ENCODE data around the gene PSEN1. TPM values are rescaled to one million over a fixed set of nuclear protein-coding genes. Genes with fewer than 3 reads are reported as not detected.

The PSEN1 gene
- total and polyA plus RNA-seq, 2 of the 8 experiments (the other 6 are each of a cell fraction or from before 2014, with no cell fraction given) = 10.1 to 38.7 TPM

DNA sequence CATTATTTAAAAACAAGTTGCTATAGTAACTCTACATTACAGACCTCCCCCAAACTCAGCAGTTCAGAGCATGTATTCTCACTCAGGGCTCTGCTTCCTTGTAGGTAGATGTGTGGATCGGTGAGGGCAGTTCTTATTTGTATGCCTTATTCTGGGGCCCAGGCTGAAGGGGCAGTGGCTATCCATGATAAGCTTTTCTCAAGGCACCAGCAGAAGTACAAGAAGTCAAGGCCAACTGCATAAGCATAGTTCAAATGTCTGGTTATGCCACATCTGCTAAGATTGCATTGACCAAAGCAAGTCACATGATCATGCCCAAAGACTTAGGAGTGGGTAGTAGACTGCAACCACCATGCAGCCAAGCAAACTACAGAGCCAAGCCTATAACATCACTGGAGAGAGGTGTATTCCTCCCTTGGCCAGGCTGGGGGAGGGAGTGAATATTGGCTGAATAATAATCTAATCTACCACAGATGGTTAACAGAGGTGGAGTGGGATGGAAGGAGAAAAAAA, 4.6 kb downstream of the PSEN1 start:
- no peak overlapping the region for H2BK120ac ChIP-seq (replicated peaks; ENCODE audit: low read depth, low read length)
- H3K4me1 ChIP-seq (replicated peaks in 1 of 4; ENCODE audit: control insufficient read depth in 3 of 4, insufficient read depth in 4 of 4, low read length in 3 of 4) = peaks cover 0 to 7% (median under 1%) of the 10 kb centered on the region in 4 experiments; a peak in 3 of 7 replicates
- peaks cover 9% of the 10 kb centered on the region for H3K23me2 ChIP-seq (ENCODE audit: low read depth, low read length)
- no peak overlapping the region for H4K5ac ChIP-seq (ENCODE audit: insufficient read length, low read depth, low read length)
- TF ChIP-seq GTF2F1 (IDR thresholded peaks at IDR 0.05; ENCODE audit: borderline replicate concordance, low read depth, low read length) (no peak), BCL11A (IDR thresholded peaks at IDR 0.05; ENCODE audit: low read depth in 2 of 2, low read length in 2 of 2) (no peak), SP2 (IDR thresholded peaks at IDR 0.05; ENCODE audit: low read length) (no peak)
- H3K27me3 ChIP-seq (replicated peaks in 1 of 4; ENCODE audit: control insufficient read depth in 3 of 4, extremely low read depth in 1 of 4, insufficient read depth in 3 of 4, low read length in 3 of 4) = no peaks in the 10 kb centered on the region
- no peak overlapping the region for H2BK5ac ChIP-seq (ENCODE audit: low read depth, low read length)
- DNase-seq (ENCODE audit: low read depth in 1 of 2, low spot score in 2 of 2) (no peak), FAIRE-seq (no peak)
- no peak overlapping the region for H3K18ac ChIP-seq (ENCODE audit: extremely low read depth, low read length)
- no peak overlapping the region for H2BK12ac ChIP-seq (ENCODE audit: low read depth, low read length)
- H3K14ac ChIP-seq (ENCODE audit: insufficient read length) = no peak overlapping the region
- no peak overlapping the region for H4K8ac ChIP-seq (ENCODE audit: extremely low read depth, insufficient read depth, low read length)
- peaks cover 10% of the 10 kb centered on the region for H3K79me1 ChIP-seq (ENCODE audit: low read depth, low read length)
- no peak overlapping the region for H3K4me3 ChIP-seq (ENCODE audit: extremely low read depth in 1 of 4, insufficient read depth in 2 of 4, low read depth in 3 of 4, low read length in 4 of 4)
- no peak overlapping the region for H4K91ac ChIP-seq (replicated peaks; ENCODE audit: insufficient read length, low read length)
- peaks cover 0 to 67% of the 10 kb centered on the region in 2 experiments; a peak in 2 of 4 replicates for H3K79me2 ChIP-seq (ENCODE audit: control insufficient read depth in 1 of 2, insufficient read depth in 2 of 2, low read length in 2 of 2)
- no peak overlapping the region for H3K9ac ChIP-seq (replicated peaks in 1 of 4; ENCODE audit: extremely low read depth in 1 of 4, low read depth in 3 of 4, low read length in 3 of 4)
- H3K56ac ChIP-seq (replicated peaks; ENCODE audit: insufficient read length, low read depth, low read length) = no peak overlapping the region
- no peaks in the 10 kb centered on the region for H3K36me3 ChIP-seq (ENCODE audit: control insufficient read depth in 2 of 4, insufficient read depth in 4 of 4, low read length in 3 of 4)
- no peak overlapping the region for H3K4me2 ChIP-seq (ENCODE audit: insufficient read depth in 1 of 2, low read depth in 2 of 2, low read length in 2 of 2)
- 95% methylated on average over 1 of the region's 1 CpG; no CpG with 5 or more reads in 1 of the 2 experiments for WGBS, 2 experiments (ENCODE audit: extremely low coverage in 1 of 2, insufficient coverage in 1 of 2, insufficient read length in 1 of 2, insufficient replicate concordance in 2 of 2, low coverage in 1 of 2, low lambda C conversion rate in 2 of 2, missing lambda C conversion rate in 1 of 2)
- peaks cover 0 to 11% of the 10 kb centered on the region in 2 experiments for H4K20me1 ChIP-seq (replicated peaks in 1 of 2; ENCODE audit: control insufficient read depth in 1 of 2, insufficient read depth in 2 of 2, low read length in 2 of 2)
- no peak overlapping the region for H3K23ac ChIP-seq (ENCODE audit: insufficient read length)
- H2BK20ac ChIP-seq (ENCODE audit: low read length) = no peak overlapping the region
- H2BK15ac ChIP-seq (ENCODE audit: low read length) = no peak overlapping the region
- H3K9me3 ChIP-seq (ENCODE audit: insufficient read depth in 2 of 2, low read depth in 1 of 2, low read length in 1 of 2) = no peaks in the 10 kb centered on the region
- H3K4ac ChIP-seq (replicated peaks; ENCODE audit: insufficient read length, low read depth, low read length) = no peak overlapping the region
- ChIA-PET CTCF (ENCODE audit: partially characterized antibody) (interaction anchor here (0.6 kb wide), 1 partner anchor 626 kb away, joined by 3 read pairs; no protein-coding TSS in a partner anchor), POLR2A (ENCODE audit: partially characterized antibody) (no interaction called here)
- H2AK5ac ChIP-seq (ENCODE audit: low read depth, low read length) = no peak overlapping the region
- no peak overlapping the region for H3K27ac ChIP-seq (ENCODE audit: low read depth, low read length)
- no peak overlapping the region for H2AFZ ChIP-seq (ENCODE audit: low read length)

All from H1 (cell line).